Measurements from ENCODE around the gene RNASEH2A.

DNA sequence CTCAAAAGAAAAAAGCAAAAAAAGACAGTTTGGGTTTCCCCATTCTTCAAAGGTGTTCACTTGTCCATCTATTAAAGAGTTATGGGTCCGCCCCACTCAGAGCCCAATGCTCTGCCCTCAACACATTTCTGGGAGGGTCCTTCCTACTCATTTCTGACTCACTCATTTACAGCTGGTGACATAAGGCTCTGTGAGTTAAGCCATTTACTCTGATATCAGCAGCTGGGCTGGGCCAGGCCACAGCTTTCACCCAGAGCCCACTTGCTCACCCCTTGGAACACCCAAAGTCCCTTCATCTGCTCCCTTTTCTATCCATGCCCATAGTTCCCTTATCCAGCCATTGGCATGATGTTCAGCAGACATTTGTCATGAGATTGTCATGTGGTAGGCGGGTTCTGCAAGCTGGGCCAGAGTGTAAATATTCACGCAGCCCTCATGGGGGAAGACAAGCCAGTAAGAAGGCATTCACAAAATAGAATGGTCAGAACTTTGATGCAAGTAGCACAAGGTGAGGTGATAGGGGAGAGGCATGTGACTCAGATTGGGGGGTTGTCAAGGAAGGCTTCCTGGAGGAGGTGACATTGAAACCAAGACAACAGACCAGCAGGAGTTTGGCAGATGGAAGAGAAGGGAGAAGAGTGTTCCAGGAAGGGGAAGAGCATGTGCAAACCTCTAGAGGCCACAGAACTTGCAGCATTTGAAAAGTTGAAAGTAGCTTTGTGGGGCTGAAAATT is 37.8 kb downstream of the RNASEH2A start:
- no peak for TF ChIP-seq EZH2phosphoT487 (IDR thresholded peaks at IDR 0.05; ENCODE audit: low read depth)
- TF ChIP-seq, protein P1, sequence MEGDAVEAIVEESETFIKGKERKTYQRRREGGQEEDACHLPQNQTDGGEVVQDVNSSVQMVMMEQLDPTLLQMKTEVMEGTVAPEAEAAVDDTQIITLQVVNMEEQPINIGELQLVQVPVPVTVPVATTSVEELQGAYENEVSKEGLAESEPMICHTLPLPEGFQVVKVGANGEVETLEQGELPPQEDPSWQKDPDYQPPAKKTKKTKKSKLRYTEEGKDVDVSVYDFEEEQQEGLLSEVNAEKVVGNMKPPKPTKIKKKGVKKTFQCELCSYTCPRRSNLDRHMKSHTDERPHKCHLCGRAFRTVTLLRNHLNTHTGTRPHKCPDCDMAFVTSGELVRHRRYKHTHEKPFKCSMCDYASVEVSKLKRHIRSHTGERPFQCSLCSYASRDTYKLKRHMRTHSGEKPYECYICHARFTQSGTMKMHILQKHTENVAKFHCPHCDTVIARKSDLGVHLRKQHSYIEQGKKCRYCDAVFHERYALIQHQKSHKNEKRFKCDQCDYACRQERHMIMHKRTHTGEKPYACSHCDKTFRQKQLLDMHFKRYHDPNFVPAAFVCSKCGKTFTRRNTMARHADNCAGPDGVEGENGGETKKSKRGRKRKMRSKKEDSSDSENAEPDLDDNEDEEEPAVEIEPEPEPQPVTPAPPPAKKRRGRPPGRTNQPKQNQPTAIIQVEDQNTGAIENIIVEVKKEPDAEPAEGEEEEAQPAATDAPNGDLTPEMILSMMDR (IDR thresholded peaks at IDR 0.05; ENCODE audit: low read depth, low read length), result no peak

Measured in OCI-LY3 (cell line).